Right cardiac atrium (tissue), 5 donors: ENCODE results near the gene TEAD1. TPM values are rescaled to one million over a fixed set of nuclear protein-coding genes. Genes with fewer than 3 reads are reported as not detected.

Source experiments
- ATAC-seq, 2 donors: fragments of 200-7000 bp; cut with Tn5 transposase; one replicate each; pipeline versions ENCODE4 v1.8.0 to v1.9.1; 2020; ENCODE audit warnings: moderate library complexity in 2 of 2, mild to moderate bottlenecking in 1 of 2
- DNase-seq, 3 donors: peaks; one replicate each; pipeline ENCODE4 v3.0.0-alpha.2; 2020
- H3K27ac ChIP-seq: one replicate; pipeline ENCODE4 v1.5.1; 2013; ENCODE audit warnings: mild to moderate bottlenecking, low read length, control low read depth, moderate library complexity
- H3K27me3 ChIP-seq: one replicate; pipeline ENCODE4 v1.6.1; 2013; ENCODE audit not compliant: control insufficient read depth, insufficient read depth
- H3K4me1 ChIP-seq: one replicate; pipeline ENCODE4 v1.6.1; 2013; ENCODE audit warnings: low read length; ENCODE audit not compliant: control insufficient read depth, insufficient read depth
- H3K4me3 ChIP-seq: one replicate; pipeline ENCODE4 v1.5.1; 2013; ENCODE audit warnings: low read length, control low read depth
- H3K9me3 ChIP-seq: one replicate; pipeline ENCODE4 v1.6.1; 2013; ENCODE audit warnings: low read length; ENCODE audit not compliant: control insufficient read depth
- WGBS: extraction: QIAGEN DNeasy Blood & Tissue Kit; methylation state at CpG from one replicate; pipeline ENCODE4 v1.1.7; 2013; 5-methylcytosine and 5-hydroxymethylcytosine counted together
- intact Hi-C, 4 donors: fragments of 100-400 bp; cut with DNase I; formaldehyde crosslinking; loops; one replicate each; pipeline versions ENCODE4 v1.11.0 to v1.14.0; 2022 to 2023
- polyA plus RNA-seq: library from polyadenylated mRNA; stranded (reverse); fragments of 200-250 nt; gene quantifications from one replicate; pipeline ENCODE4 v1.2.3, GENCODE V29; 2013
- total RNA-seq, 4 donors: library from RNA; stranded (reverse); fragmentation: NEBNext Ultra II Directional; extraction: Animal tissue kit (Norgen Biotek cat#: 25700); gene quantifications; one replicate each; pipeline ENCODE4 v1.2.1, GENCODE V29; 2021
- donor health status: healthy with polysubstance abuse.
- donor health status: DM: no; HTN: yes; CAD: no.
- donor health status: DM: no; HTN: no; CAD: no.
- donor health status: DM: no; HTN: yes; CAD: no; lungs with severe emphysema.
- donor health status: DM: yes; HTN: yes; CAD: no.

Gene TEAD1
- total and polyA plus RNA-seq, 5 donors, result 19.7 to 105 (median 96.5) TPM

DNA sequence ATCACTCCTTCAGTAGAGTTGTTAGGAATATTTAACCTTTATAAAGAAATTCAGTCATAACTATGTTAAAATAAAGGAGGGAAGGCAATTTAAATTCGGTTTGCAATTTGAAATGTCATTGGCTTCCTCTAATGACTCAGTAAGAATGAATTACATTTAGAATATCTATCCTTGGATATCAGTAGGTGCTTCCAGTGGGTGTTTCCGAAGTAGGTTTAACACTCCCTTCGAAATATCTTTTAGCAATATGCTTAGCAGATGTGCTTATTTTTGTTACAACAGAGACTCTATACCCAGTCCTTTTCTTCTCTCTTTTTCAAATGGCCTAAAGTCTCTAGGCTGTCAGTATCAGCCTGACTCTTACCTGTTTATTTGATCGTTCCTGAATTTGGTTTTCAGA is 231.2 kb downstream of the TEAD1 start:
- no peaks in the 10 kb centered on the region for H3K27me3 ChIP-seq
- 93% methylated on average over 4 of the region's 4 CpGs for WGBS
- H3K4me3 ChIP-seq, result no peak overlapping the region
- no peaks in the 10 kb centered on the region for H3K9me3 ChIP-seq
- intact Hi-C loops, result no loop called here
- ATAC-seq (no peak), DNase-seq (no peak)
- H3K4me1 ChIP-seq, result peaks cover 5% of the 10 kb centered on the region
- H3K27ac ChIP-seq, result no peak overlapping the region

DNA sequence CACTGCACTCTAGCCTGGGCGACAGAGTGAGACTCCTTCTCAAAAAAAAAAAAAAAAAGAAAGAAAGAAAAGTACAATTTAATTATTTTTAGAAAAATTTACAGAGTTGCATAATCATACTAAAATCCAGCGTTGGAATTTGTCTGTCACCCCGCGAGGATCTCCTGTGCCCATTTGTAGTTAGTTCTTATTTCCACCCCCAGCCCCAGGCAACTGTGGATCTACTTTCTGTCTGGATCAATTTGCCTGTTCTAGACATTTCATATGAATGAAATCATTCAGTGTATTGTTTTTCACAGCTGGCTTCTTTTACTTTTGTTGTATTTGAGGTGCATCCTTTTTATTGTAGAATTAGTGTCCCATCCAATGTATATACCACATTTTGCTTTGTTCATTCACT is 232.3 kb downstream of the TEAD1 start:
- ATAC-seq, result no peak
- no peak for DNase-seq
- no peaks in the 10 kb centered on the region for H3K4me1 ChIP-seq
- intact Hi-C loops, result no loop called here
- H3K27me3 ChIP-seq, result no peaks in the 10 kb centered on the region
- 99% methylated on average over 4 of the region's 4 CpGs for WGBS
- no peak overlapping the region for H3K4me3 ChIP-seq
- no peaks in the 10 kb centered on the region for H3K9me3 ChIP-seq
- no peak overlapping the region for H3K27ac ChIP-seq

DNA sequence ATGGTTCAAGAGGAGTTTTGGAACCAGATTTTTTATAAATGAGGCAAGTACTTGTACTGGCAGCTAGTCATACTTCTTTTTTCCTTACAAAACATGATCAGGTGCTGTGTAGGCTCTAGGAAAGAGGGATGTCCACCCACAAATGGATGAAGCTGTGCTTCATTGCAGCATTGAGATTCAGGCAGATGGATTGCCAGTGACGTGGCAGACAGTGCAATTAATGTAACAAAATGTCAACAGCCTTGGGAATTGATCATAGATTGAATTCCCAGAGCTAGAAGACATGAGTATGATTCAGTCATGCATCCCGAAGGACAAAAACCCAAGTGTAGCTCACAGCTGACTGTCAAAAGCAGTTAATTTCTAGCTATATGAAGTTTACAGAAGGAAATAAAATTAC is 235.7 kb downstream of the TEAD1 start:
- no peak overlapping the region for H3K27ac ChIP-seq
- no peak overlapping the region for H3K4me3 ChIP-seq
- no peak for ATAC-seq
- no peaks in the 10 kb centered on the region for H3K27me3 ChIP-seq
- DNase-seq, result no peak
- intact Hi-C loops, result no loop called here
- H3K4me1 ChIP-seq, result peaks cover under 1% of the 10 kb centered on the region
- H3K9me3 ChIP-seq, result no peaks in the 10 kb centered on the region
- 72% methylated on average over 2 of the region's 2 CpGs for WGBS

DNA sequence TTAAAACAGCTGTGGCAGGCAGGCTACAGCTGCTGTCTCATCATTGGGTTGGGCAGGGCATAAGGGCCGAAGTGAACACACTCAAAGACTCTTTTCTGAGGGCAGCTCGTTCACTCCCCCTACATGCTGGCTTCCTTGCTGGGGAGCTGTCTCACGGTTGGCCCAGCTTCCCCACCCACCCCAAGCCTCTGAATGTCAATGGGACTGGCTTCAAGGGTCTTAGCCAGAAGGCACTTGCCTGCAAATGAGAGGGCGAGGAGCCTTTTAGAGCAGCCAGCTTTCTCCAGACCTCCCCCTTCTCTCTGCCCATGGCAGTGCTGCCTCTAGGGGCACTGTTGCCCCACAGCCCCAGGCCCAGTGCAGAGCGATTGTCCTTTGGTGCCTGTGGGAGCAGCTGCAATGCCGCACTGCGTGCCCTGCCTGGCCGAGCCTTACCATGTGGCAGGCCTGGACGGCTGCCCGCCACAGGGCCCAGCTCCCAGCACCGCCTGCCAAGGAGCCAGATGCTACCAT is 240.2 kb downstream of the TEAD1 start:
- intact Hi-C loops, result no loop called here
- H3K9me3 ChIP-seq, result no peaks in the 10 kb centered on the region
- DNase-seq (peak; percentile 69 to 88 (median 85)), ATAC-seq (peak; percentile 92 to 95)
- H3K4me1 ChIP-seq, result peaks cover 4% of the 10 kb centered on the region
- no peaks in the 10 kb centered on the region for H3K27me3 ChIP-seq
- WGBS, result 45% methylated on average over 11 of the region's 11 CpGs
- no peak overlapping the region for H3K27ac ChIP-seq
- no peak overlapping the region for H3K4me3 ChIP-seq

DNA sequence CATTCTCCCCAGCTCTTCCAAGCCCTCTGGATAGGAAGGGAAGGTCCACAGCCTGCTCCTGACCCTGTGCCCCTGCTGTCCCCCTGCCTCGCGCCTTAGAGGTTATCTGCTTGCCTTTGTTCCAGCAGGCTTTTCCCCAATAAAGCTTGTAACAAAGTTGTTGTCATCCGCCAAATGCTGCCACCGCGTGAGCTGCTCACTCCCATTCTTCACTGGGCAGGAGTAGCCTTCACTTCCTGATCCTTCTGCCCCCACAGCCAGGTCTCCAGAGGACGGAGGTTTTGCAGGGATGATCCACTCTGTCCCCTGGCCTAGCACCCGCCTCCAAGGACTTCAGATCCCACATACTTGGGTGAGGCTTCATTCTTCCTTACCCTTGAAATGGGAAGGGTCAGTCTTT is 240.9 kb downstream of the TEAD1 start:
- Histone ChIP-seq H3K4me1 (peaks cover 4% of the 10 kb centered on the region), H3K27me3 (no peaks in the 10 kb centered on the region), H3K9me3 (no peaks in the 10 kb centered on the region), H3K27ac (peak overlapping the region; percentile 39), H3K4me3 (no peak overlapping the region)
- no peak for DNase-seq
- intact Hi-C loops, result no loop called here
- 91% methylated on average over 7 of the region's 7 CpGs for WGBS
- ATAC-seq, result peak; percentile 25 to 34

DNA sequence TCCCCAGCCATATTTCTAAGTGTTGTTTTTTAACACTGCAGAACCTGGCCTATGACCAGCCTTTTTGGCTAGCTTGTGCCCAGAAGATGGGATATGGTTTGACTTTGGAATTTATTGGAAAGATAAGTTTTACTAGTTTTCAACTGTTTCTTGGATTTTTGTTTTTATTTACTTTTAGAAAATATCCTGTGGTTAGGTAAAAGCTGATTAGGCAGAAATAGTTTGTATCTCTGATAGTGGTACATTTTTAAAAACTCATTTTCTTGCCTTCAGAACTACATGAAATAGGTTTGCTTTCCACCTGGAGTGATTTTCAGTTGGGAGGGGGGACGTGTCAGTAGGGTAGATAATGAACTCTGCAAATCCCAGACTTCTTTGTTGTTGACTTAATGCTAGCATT is 243.6 kb downstream of the TEAD1 start:
- Histone ChIP-seq H3K27ac (no peak overlapping the region), H3K27me3 (no peaks in the 10 kb centered on the region), H3K9me3 (no peaks in the 10 kb centered on the region), H3K4me1 (peaks cover 4% of the 10 kb centered on the region), H3K4me3 (no peak overlapping the region)
- WGBS, result 85% methylated on average over 1 of the region's 1 CpG
- intact Hi-C loops, result no loop called here
- DNase-seq, result no peak
- no peak for ATAC-seq

DNA sequence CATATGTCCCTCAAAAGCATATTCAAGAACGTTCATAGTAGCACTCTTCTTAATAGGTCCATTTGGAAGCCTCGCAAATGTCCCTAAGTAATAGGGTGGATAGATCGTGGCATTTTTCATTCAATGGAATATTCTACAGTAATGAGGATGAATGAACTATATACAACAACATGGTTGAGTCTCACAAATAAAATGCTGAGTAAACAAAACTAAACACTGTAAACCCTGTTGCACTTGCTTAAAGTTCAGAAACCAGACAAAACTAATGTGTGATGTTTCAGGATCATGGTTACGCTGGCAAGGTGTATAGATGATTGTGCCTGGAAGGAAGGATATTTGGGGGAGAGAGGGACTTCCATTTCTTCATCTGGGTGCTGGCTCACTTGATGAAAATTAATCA is 244.4 kb downstream of the TEAD1 start:
- WGBS, result 97% methylated on average over 4 of the region's 4 CpGs
- intact Hi-C loops, result no loop called here
- no peaks in the 10 kb centered on the region for H3K27me3 ChIP-seq
- no peak overlapping the region for H3K4me3 ChIP-seq
- DNase-seq (no peak), ATAC-seq (no peak)
- no peaks in the 10 kb centered on the region for H3K9me3 ChIP-seq
- H3K27ac ChIP-seq, result no peak overlapping the region
- peaks cover 4% of the 10 kb centered on the region for H3K4me1 ChIP-seq

DNA sequence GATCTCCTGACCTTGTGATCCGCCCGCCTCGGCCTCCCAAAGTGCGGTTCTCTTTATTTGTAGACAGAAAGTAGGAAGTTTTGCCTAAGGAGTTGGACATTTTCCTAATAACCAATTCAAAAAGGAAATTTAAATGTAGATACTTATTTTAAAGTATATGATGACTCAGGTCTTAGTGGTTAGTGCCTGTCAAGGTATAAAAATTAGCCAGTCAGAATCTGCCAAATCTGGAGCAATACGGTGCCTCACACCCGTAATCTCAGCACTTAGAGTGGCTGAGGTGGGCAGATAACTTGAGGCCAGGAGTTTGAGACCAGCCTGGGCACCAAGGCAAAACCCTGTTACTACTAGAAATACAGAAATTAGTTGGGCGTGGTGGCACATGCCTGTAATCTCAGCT is 248.2 kb downstream of the TEAD1 start:
- Histone ChIP-seq H3K4me1 (peaks cover 2% of the 10 kb centered on the region), H3K9me3 (no peaks in the 10 kb centered on the region), H3K27me3 (no peaks in the 10 kb centered on the region), H3K27ac (no peak overlapping the region), H3K4me3 (no peak overlapping the region)
- 96% methylated on average over 7 of the region's 7 CpGs for WGBS
- intact Hi-C loops, result no loop called here
- no peak for ATAC-seq
- DNase-seq, result no peak

DNA sequence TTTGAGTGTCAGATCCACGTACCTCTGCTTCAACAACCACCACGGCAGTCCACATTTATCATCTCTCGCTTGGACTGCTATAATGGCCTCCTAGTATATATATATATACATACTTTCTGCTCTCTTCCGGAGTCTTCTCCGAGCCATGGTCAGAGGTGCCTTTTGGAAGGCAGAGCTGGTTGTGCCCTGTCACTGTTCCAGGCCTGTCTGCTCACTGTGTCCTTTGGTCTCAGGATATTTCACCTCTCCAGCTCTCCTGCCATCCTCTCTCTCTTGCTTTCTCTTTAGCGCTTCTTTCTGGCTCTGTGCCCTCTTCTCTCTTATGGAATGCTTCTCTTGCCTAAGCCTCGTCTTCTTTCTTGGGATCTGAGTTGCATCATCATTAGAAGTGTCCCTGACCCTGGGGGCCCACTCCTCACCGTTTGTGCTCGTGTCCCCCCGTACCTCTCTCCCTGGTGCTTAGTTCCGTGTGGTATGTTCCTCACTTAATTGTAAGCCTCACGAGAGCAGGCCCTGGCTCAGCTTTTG is 248.8 kb downstream of the TEAD1 start:
- H3K9me3 ChIP-seq, result no peaks in the 10 kb centered on the region
- H3K27ac ChIP-seq, result no peak overlapping the region
- H3K4me3 ChIP-seq, result no peak overlapping the region
- no peak for DNase-seq
- intact Hi-C loops, result no loop called here
- peak in 1 of 2 donors; percentile 33 for ATAC-seq
- 81% methylated on average over 12 of the region's 12 CpGs for WGBS
- H3K27me3 ChIP-seq, result no peaks in the 10 kb centered on the region
- peaks cover 2% of the 10 kb centered on the region for H3K4me1 ChIP-seq

DNA sequence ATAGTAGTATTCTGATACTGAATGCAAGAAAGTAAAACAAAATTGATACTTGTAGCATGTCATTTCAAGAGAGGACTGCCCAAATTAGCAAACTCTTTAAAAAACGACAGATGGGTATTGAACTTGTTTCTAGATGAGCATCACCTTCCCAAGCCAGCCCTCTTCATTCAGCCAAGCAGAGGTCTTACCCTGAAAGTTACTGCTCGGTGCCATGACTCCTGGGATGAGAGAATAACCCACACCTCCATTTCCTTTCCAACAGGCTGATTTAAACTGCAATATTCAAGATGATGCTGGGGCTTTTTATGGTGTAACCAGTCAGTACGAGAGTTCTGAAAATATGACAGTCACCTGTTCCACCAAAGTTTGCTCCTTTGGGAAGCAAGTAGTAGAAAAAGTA is 250.4 kb downstream of the TEAD1 start:
- intact Hi-C loops, result no loop called here
- WGBS, result 92% methylated on average over 3 of the region's 3 CpGs
- ATAC-seq, result no peak
- Histone ChIP-seq H3K9me3 (no peaks in the 10 kb centered on the region), H3K4me3 (no peak overlapping the region), H3K4me1 (peaks cover 2% of the 10 kb centered on the region), H3K27ac (no peak overlapping the region), H3K27me3 (no peaks in the 10 kb centered on the region)
- DNase-seq, result no peak

DNA sequence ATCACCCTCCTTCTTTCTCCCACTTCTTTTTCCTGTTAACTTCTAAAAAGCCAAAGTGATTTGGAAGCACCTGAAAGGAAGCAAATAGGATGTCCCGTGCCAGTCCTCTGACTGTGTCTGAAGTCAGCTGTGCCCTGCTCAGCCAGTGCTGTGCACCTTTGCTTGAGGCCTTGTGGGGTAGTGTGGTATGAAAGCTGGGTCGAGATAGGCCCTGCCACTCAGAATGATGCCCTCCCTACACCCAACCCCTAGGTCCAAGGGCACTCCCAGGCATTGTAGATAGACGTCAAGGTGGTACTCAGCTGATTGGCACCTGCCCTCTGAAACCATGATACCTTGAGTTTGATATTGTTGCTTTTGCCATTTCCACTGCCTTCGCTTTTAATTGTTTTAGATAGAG is 251.3 kb downstream of the TEAD1 start:
- DNase-seq, result no peak
- no peak for ATAC-seq
- no peak overlapping the region for H3K27ac ChIP-seq
- intact Hi-C loops, result no loop called here
- 71% methylated on average over 4 of the region's 4 CpGs for WGBS
- H3K4me3 ChIP-seq, result no peak overlapping the region
- H3K4me1 ChIP-seq, result peaks cover 2% of the 10 kb centered on the region
- no peaks in the 10 kb centered on the region for H3K27me3 ChIP-seq
- H3K9me3 ChIP-seq, result no peaks in the 10 kb centered on the region

DNA sequence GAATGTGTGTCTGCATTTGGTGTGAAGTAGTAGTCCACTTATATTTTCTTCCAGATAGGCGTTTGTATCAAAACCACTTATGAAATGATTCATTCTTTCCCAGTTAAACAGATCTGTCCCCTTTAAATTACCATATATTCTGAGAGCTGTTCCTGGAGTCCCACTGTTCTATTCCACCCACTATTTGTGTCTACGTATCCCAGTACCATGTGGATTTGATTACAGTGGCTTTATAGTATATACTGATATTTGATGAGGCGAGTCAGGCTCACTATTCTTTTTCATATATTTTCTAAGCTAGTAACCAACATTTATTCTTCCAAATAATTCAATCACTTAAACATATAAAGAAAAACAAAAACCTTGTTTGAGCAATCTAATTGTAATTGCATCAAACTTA is 253.0 kb downstream of the TEAD1 start:
- intact Hi-C loops, result no loop called here
- ATAC-seq, result no peak
- H3K9me3 ChIP-seq, result no peaks in the 10 kb centered on the region

More for the DNA sequence above, 253.0 kb downstream of the TEAD1 start:
- 75% methylated on average over 3 of the region's 3 CpGs for WGBS
- H3K27me3 ChIP-seq, result no peaks in the 10 kb centered on the region
- no peak overlapping the region for H3K4me3 ChIP-seq
- H3K4me1 ChIP-seq, result peaks cover 2% of the 10 kb centered on the region
- H3K27ac ChIP-seq, result no peak overlapping the region
- DNase-seq, result no peak
